Mucosa of descending colon (tissue), 3 donors: ENCODE data around the gene RAB4A. TPM values are rescaled to one million over a fixed set of nuclear protein-coding genes. Genes with fewer than 3 reads are reported as not detected.

Source experiments
- ATAC-seq: fragments of 200-7000 bp; cut with Tn5 transposase; one replicate; pipeline ENCODE4 v1.9.1; 2020; ENCODE audit warnings: mild to moderate bottlenecking, moderate library complexity
- DNase-seq, 3 donors: peaks; one replicate each; pipeline ENCODE4 v3.0.0-alpha.2; 2020
- H3K36me3 ChIP-seq: fragments of 200-600 bp; one replicate; pipeline ENCODE4 v1.8.0; 2021; ENCODE audit warnings: low read depth, mild to moderate bottlenecking
- H3K4me1 ChIP-seq: fragments of 200-600 bp; one replicate; pipeline ENCODE4 v1.8.0; 2021; ENCODE audit warnings: low read depth, mild to moderate bottlenecking
- H3K4me3 ChIP-seq: fragments of 200-600 bp; one replicate; pipeline ENCODE4 v1.8.0; 2021; ENCODE audit warnings: mild to moderate bottlenecking
- H3K9me3 ChIP-seq: fragments of 200-600 bp; one replicate; pipeline ENCODE4 v1.8.0; 2021; ENCODE audit warnings: mild to moderate bottlenecking
- CTCF ChIP-seq: fragments of 200-600 bp; IDR thresholded peaks from one replicate; pipeline ENCODE4 v1.8.0; 2022; ENCODE audit warnings: antibody characterized with exemption, mild to moderate bottlenecking
- intact Hi-C, 2 donors: fragments of 100-400 bp; cut with DNase I in 1 of 2; cut with micrococcal nuclease in 1 of 2; formaldehyde crosslinking; loops; one replicate each; pipeline versions ENCODE4 v1.11.0 to v1.11.1; 2022; cut with DNase I, micrococcal nuclease
- total RNA-seq, 3 donors: library from RNA; stranded (reverse); fragmentation: NEBNext Ultra II Directional in 2 of 3; extraction: Animal tissue kit (Norgen Biotek cat#: 25700) in 2 of 3; gene quantifications; one replicate each; pipeline versions ENCODE4 v1.2.1 to v1.2.4, GENCODE V29; 2021 to 2023
- donor health status: DM: no; HTN: no; CAD: no; lungs with moderate emphysema.
- donor health status: DM: no; HTN: no; CAD: no.
- donor health status: DM: no; HTN: yes; CAD: no.

Gene RAB4A
- total RNA-seq, 3 donors from 2014 or later = 84.3 to 94.6 (median 88.0) TPM

DNA sequence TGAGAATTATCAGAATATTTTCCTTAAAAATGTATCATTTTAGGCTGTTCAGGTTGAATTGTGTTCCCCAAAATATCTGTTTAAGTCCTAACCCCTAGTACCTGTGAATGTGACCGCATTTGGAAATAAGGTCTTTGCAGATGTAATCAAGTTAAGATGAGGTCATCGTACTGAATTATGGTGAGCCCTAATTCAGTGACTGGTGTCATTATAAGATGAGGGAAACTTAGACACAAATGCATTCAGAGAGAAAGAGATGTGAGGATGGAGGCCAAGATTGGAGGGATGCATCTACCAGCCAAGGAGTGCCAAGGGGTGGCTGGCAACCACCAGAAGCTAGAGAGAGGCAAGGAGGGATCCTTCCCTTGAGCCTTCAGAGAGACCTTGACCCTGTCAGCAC lies 4.1 kb downstream of the RAB4A start:
- peaks cover 53% of the 10 kb centered on the region for H3K4me1 ChIP-seq
- no peak overlapping the region for H3K4me3 ChIP-seq
- intact Hi-C loops = no loop called here
- DNase-seq = no peak
- ATAC-seq = no peak
- no peak for TF ChIP-seq CTCF
- no peaks in the 10 kb centered on the region for H3K9me3 ChIP-seq
- H3K36me3 ChIP-seq = no peaks in the 10 kb centered on the region

- Histone ChIP-seq H3K4me3 (no peak overlapping the region), H3K4me1 (peaks cover 57% of the 10 kb centered on the region), H3K9me3 (no peaks in the 10 kb centered on the region), H3K36me3 (no peaks in the 10 kb centered on the region)
- ATAC-seq (no peak), DNase-seq (no peak)
- no peak for TF ChIP-seq CTCF
- intact Hi-C loops = no loop called here
Observed at GRCh38 chr1:229278120-229278741, 7.3 kb downstream of the RAB4A start.

DNA sequence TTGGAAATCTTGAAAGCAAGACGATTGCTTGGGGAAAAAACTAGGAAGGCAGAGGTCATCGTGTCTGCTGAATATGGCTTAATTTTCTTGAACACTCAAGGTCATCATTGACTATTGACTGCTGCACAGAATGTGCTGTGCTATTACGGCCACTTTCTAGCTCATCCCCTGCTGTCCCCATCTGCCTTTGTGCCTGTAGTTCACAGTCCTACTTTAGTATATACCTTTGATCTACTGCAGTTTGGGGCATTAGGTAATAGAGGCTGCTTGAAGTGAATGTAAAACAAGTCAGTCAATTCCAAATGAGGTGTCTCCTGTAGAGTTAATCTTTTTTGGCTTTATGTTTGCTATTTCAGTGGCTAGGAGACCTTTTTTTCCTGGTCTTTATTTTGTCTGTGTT lies 8.3 kb downstream of the RAB4A start:
- no peaks in the 10 kb centered on the region for H3K36me3 ChIP-seq
- no peaks in the 10 kb centered on the region for H3K9me3 ChIP-seq
- DNase-seq (no peak), ATAC-seq (no peak)
- TF ChIP-seq CTCF = no peak
- intact Hi-C loops = no loop called here
- peaks cover 49% of the 10 kb centered on the region for H3K4me1 ChIP-seq
- no peak overlapping the region for H3K4me3 ChIP-seq

DNA sequence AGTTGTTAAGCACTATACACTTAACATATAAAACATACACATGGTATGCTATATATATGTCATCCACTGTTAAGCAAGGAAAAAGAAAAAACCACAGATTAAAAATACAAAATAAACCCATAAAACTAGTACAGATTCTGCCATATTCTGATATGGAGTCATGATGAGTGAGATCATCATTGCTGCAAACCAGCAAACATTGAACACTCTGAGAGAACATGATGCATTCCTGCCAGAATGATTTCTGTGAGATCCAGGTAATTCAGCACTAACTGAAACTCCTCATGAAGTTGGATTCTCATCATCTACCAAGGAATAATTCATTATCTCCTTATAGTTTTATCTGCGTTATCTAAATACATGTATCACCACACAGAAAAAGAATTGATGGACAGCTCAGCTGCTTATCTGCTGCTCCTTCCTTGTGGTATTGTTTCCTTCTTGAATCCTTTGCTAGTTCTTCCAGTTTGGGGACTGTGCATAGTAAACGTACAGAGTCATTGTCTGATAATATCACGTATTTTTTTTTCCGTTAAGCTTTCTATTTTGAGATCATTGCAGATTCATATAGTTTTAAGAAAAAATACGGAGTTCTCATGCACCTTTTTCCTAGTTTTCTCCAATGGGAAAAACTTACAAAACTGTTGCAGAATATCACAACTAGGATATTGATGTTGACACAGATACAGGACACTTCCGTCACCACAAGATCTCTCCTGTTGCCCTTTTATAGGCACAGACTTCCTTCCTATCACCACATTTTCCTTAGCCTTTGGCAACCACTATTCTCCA lies 9.3 kb downstream of the RAB4A start:
- intact Hi-C loops = no loop called here
- H3K4me1 ChIP-seq = peaks cover 41% of the 10 kb centered on the region
- TF ChIP-seq CTCF = no peak
- H3K36me3 ChIP-seq = no peaks in the 10 kb centered on the region
- DNase-seq (no peak), ATAC-seq (peak; percentile 47)
- no peaks in the 10 kb centered on the region for H3K9me3 ChIP-seq
- H3K4me3 ChIP-seq = no peak overlapping the region

- ATAC-seq (peak; percentile 91), DNase-seq (no peak)
- Histone ChIP-seq H3K36me3 (no peaks in the 10 kb centered on the region), H3K9me3 (no peaks in the 10 kb centered on the region), H3K4me1 (peaks cover 37% of the 10 kb centered on the region), H3K4me3 (no peak overlapping the region)
- no peak for TF ChIP-seq CTCF
- intact Hi-C loops = no loop called here
Observed at GRCh38 chr1:229280921-229281320, 10.0 kb downstream of the RAB4A start.
